Fibroblast of villous mesenchyme (primary cell): ENCODE measurements around the gene UBE2D2. TPM values are rescaled to one million over a fixed set of nuclear protein-coding genes. Genes with fewer than 3 reads are reported as not detected.
"Not testable (repeated sequence)": the region's sequence is repeated elsewhere in the genome, so short reads cannot be mapped to it uniquely, and the experiment has no call there.

Experiments used
- DNase-seq: peaks from one replicate; pipeline ENCODE4 v3.0.0-alpha.2; 2010; ENCODE audit warnings: low read depth
- H3K4me3 ChIP-seq: 2 replicates; pipeline ENCODE4 v1.5.1; 2011; ENCODE audit warnings: low read depth, mild to moderate bottlenecking, low read length
- total RNA-seq: library from RNA; depleted of rRNA; stranded (reverse); fragments of >200 nt; gene quantifications from 2 replicates; pipeline ENCODE4 v1.2.3, GENCODE V29; 2012
- TF ChIP-seq, protein P1 (sequence below): IDR thresholded peaks from 2 replicates; pipeline ENCODE4 v1.5.1; 2012; ENCODE audit warnings: low read depth, mild to moderate bottlenecking, low read length; ENCODE audit not compliant: insufficient read depth

UBE2D2 gene
- total RNA-seq, 1 donor: 56.6 TPM

DNA sequence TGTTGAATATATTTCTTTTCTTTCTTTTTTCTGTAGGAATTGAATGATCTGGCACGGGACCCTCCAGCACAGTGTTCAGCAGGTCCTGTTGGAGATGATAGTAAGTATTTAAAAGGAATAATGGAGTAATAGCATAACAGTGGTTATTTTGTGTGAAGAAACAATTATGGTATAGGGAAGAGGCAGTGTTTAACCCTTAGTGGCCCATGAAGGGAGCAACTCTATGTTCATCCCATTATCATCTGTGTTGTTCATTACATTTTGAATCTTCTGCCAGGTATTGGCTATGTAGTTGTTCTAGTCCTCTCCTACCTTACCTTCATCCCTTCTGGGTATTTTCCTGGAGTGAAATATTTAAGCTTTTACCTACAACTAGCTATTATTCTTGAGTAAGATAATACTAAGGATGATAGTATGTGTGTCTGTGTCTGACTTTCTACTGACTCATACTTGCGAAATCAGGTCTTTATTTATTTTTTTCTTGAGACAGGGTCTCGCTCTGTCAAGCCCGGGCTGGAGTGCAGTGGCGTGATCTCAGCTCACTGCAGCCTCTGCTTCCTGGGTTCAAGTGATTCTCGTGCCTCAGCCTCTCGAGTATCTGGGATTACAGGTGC is 39.3 kb downstream of the UBE2D2 start:
- TF ChIP-seq, protein P1, sequence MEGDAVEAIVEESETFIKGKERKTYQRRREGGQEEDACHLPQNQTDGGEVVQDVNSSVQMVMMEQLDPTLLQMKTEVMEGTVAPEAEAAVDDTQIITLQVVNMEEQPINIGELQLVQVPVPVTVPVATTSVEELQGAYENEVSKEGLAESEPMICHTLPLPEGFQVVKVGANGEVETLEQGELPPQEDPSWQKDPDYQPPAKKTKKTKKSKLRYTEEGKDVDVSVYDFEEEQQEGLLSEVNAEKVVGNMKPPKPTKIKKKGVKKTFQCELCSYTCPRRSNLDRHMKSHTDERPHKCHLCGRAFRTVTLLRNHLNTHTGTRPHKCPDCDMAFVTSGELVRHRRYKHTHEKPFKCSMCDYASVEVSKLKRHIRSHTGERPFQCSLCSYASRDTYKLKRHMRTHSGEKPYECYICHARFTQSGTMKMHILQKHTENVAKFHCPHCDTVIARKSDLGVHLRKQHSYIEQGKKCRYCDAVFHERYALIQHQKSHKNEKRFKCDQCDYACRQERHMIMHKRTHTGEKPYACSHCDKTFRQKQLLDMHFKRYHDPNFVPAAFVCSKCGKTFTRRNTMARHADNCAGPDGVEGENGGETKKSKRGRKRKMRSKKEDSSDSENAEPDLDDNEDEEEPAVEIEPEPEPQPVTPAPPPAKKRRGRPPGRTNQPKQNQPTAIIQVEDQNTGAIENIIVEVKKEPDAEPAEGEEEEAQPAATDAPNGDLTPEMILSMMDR: no peak
- H3K4me3 ChIP-seq: no peak overlapping the region
- DNase-seq: peak; percentile 83

DNA sequence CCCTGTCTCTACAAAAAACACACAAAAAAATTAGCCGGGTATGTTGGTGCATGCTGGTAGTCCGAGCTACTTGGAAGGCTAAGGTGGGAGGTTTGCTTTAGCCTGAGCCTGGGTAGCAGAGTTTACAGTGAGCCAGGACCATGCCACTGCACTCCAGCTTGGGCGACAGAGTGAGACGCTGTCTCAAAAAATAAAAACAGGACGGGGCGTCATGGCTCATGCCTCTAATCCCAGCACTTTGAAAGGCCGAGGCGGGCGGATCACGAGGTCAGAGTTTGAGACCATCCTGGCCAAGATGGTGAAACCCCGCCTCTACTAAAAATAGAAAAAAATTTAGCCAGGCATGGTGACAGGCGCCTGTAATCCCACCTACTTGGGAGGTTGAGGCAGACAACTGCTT is 40.3 kb downstream of the UBE2D2 start:
- no peak for DNase-seq
- TF ChIP-seq, protein P1: no peak
- no peak overlapping the region for H3K4me3 ChIP-seq

DNA sequence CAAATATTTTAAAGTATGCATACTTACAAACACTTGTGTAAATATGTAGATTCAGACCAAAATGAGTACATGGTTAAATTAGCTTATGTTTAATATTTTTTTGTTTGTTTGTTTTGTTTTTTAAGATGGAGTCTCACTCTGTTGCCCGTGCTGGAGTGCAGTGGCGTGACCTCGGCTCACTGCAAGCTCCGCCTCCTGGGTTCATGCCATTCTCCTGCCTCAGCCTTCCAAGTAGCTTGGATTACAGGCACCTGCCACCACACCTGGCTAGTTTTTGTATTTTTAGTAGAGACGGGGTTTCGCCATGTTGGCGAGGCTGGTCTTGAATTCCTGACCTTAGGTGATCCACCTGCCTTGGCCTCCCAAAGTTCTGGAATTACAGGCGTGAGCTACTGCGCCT is 40.8 kb downstream of the UBE2D2 start:
- DNase-seq, H3K4me3 ChIP-seq: not testable (repeated sequence)

DNA sequence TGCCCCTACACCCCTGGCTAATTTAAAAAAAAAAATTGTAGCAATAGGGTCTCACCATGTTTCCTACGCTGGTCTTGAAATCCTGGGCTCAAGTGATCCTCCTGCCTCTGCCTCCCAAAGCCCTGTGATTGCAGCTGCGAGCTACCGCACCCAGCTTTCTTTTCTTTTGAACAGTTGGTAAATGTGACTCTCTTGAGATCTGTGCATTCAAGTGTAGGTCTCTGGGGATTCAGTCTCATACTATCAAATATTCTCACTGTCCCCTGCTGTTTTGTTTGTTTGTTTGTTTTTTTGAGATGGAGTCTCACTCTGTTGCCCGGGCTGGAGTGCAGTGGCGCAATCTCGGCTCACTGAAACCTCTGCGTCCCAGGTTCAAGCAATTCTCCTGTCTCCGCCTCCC is 44.7 kb downstream of the UBE2D2 start:
- no peak overlapping the region for H3K4me3 ChIP-seq
- no peak for DNase-seq
- TF ChIP-seq, protein P1: no peak

DNA sequence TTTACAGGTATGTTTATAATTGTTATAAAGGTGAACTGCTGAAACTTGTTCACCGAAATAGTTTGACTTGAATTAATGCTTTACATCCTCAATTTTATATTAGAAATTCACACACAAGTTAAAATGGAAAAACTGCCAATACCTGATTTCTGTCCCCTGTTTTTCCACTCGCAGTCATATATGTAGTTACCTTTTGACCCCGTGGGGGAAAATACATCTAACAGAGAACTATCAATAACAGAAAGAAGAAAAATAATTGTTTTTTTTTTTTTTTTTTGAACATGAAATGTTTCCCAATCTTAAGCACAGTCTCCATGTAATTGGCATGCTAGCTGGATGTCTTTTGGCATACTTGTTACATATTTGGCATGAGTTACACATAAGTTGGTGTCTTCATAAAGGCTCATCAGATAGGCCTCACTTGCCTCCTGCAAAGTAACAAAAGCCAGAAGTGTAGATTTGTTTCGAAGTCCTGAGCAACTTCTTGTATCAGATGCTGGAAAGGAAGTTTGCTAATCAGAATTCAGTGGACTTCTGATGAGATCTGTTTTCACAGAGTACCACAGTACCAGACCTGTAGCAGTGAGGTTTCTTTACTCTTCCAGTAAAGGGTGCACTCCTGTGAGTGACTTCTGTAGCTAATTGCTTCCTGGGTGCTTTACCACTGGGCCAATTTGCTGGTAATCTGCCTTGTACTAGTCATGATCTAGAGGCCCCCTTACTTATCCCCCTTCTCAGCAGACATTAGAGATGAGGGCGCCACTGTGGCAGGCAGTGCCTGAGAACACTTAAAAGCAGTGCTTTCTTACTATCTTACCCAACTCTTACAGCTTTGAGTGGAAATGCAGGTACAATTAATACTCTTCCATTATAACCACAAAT is 50.8 kb downstream of the UBE2D2 start:
- no peak for DNase-seq
- TF ChIP-seq, protein P1: no peak
- no peak overlapping the region for H3K4me3 ChIP-seq

GRCh38 chr5:139619861-139620260 is 58.7 kb downstream of the UBE2D2 start:
- TF ChIP-seq, protein P1: no peak
- no peak overlapping the region for H3K4me3 ChIP-seq
- no peak for DNase-seq

DNA sequence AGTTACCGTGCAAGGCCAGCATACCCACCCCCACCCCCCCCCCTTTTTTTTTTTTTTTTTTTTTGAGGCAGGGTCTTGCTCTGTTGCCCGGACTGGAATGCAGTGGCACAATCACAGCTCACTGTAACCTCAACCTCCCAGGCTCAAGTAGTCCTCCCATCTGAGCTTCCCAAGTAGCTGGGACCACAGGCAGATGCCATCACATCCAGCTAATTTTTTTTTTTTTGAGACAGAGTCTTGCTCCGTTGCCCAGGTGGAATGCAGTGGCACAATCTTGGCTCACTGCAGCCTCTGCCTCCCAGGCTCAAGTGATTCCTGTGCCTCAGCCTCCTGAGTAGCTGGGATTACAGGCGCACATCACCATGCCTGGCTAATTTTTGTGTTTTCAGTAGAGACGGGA is 64.3 kb downstream of the UBE2D2 start:
- DNase-seq, H3K4me3 ChIP-seq: not testable (repeated sequence)

- no peak for DNase-seq
- no peak overlapping the region for H3K4me3 ChIP-seq
- TF ChIP-seq, protein P1: no peak
Measured at GRCh38 chr5:139630855-139631254, 69.7 kb downstream of the UBE2D2 start.
